ENCODE data around the gene MYO7A. TPM values are rescaled to one million over a fixed set of nuclear protein-coding genes. Genes with fewer than 3 reads are reported as not detected.

The MYO7A gene
- total and polyA plus RNA-seq, 12 donors = 0.91 to 6.8 (median 2.8) TPM

GRCh38 chr11:77121096-77121640 is 6.9 kb upstream of the MYO7A start:
- no peak overlapping the region for H3K27ac ChIP-seq
- 89 to 93% methylated on average over 10 of the region's 10 CpGs for WGBS, 2 donors
- TF ChIP-seq CTCF (IDR thresholded peaks at IDR 0.05) = no peak
- no peaks in the 10 kb centered on the region for H3K27me3 ChIP-seq
- H3K9me3 ChIP-seq = no peaks in the 10 kb centered on the region
- ATAC-seq (no peak), DNase-seq (no peak)
- H3K36me3 ChIP-seq = peaks cover 0 to 54% (median 0%) of the 10 kb centered on the region in 9 donors
- H3K4me3 ChIP-seq = no peak overlapping the region
- intact Hi-C loops (cut with DNase I) = loop anchor here in 4 of 10 donors (10.0 kb wide), 3 partner anchors 76 to 434 kb away; no protein-coding TSS in a partner anchor
- no peaks in the 10 kb centered on the region for H3K4me1 ChIP-seq

GRCh38 chr11:77121876-77122575 is 6.0 kb upstream of the MYO7A start:
- H3K4me1 ChIP-seq = peaks cover 0 to 5% (median 3%) of the 10 kb centered on the region in 9 donors
- no peak for DNase-seq
- no peaks in the 10 kb centered on the region for H3K27me3 ChIP-seq
- no peak for ATAC-seq
- no peak for TF ChIP-seq CTCF (IDR thresholded peaks at IDR 0.05)
- H3K4me3 ChIP-seq = no peak overlapping the region
- 92 to 94% methylated on average over 8 of the region's 8 CpGs for WGBS, 2 donors
- no peaks in the 10 kb centered on the region for H3K9me3 ChIP-seq
- H3K36me3 ChIP-seq = peaks cover 0 to 51% (median 0%) of the 10 kb centered on the region in 9 donors
- H3K27ac ChIP-seq = no peak overlapping the region
- intact Hi-C loops (cut with DNase I) = loop anchor here in 4 of 10 donors (10.0 kb wide), 3 partner anchors 77 to 433 kb away; no protein-coding TSS in a partner anchor

GRCh38 chr11:77122576-77123212 is 5.4 kb upstream of the MYO7A start:
- Histone ChIP-seq H3K4me1 (peaks cover 0 to 11% (median 9%) of the 10 kb centered on the region in 9 donors), H3K9me3 (no peaks in the 10 kb centered on the region), H3K27me3 (peaks cover 0 to 4% (median 0%) of the 10 kb centered on the region in 7 donors), H3K27ac (no peak overlapping the region), H3K4me3 (no peak overlapping the region), H3K36me3 (peaks cover 0 to 51% (median 0%) of the 10 kb centered on the region in 9 donors)
- 90 to 93% methylated on average over 7 of the region's 7 CpGs for WGBS, 2 donors
- DNase-seq (no peak), ATAC-seq (no peak)
- intact Hi-C loops (cut with DNase I) = loop anchor here in 4 of 10 donors (10.0 kb wide), 3 partner anchors 78 to 432 kb away; no protein-coding TSS in a partner anchor
- TF ChIP-seq CTCF (IDR thresholded peaks at IDR 0.05) = no peak

GRCh38 chr11:77123591-77123990 is 4.5 kb upstream of the MYO7A start:
- Histone ChIP-seq H3K36me3 (peaks cover 0 to 43% (median 0%) of the 10 kb centered on the region in 9 donors), H3K27me3 (peaks cover 0 to 9% (median 0%) of the 10 kb centered on the region in 7 donors), H3K4me3 (no peak overlapping the region), H3K27ac (no peak overlapping the region), H3K9me3 (no peaks in the 10 kb centered on the region), H3K4me1 (peaks cover 0 to 20% (median 16%) of the 10 kb centered on the region in 9 donors)
- intact Hi-C loops (cut with DNase I) = loop anchor here in 4 of 10 donors (10.0 kb wide), 3 partner anchors 79 to 431 kb away; no protein-coding TSS in a partner anchor
- no peak for DNase-seq
- 93 to 94% methylated on average over 8 of the region's 8 CpGs for WGBS, 2 donors
- no peak for ATAC-seq
- TF ChIP-seq CTCF (IDR thresholded peaks at IDR 0.05) = no peak
